ENCODE data around the gene CDS2.

DNA sequence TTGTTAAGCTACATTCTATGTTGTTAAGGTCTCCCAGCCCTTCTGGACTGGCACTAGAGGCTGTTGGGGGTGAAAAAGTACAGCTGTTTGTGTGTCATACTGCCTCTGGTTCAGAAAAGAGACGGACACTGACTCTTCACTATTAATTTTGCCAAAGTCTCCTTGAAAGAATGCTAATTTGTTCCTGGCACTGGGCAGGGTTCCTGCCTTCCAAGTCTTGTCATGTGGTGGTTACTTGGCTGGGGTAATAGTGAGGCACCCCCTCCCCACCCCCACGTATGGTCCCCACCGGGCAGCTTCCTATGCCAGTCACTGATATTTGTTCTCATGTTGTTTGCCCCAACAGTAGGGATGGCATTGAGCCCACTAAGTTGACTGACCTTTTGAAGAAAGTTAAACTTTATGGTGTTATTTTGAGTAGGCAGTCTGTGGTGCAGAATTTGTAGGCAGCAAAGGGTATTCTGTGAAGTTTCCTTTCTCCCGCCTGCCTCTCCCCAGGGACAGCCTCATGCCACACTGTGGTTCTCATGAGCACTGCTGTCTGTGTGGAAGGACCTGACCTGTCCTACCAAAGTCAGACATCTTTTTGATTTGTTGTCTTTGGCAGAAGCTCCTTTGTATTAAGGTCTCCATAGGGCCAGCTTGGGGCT is 8.7 kb downstream of the CDS2 start:
- no peak for TF ChIP-seq ESRRG (CRISPR knock-in tag; IDR thresholded peaks at IDR 0.05)
- no peak for TF ChIP-seq RARB (CRISPR knock-in tag; IDR thresholded peaks at IDR 0.05)
- no peak for TF ChIP-seq ZFP3 (CRISPR knock-in tag; IDR thresholded peaks at IDR 0.05)
- no peak for TF ChIP-seq TCF4 (CRISPR knock-in tag; IDR thresholded peaks at IDR 0.05; ENCODE audit: borderline replicate concordance)
- TF ChIP-seq PPARA (CRISPR knock-in tag; IDR thresholded peaks at IDR 0.05; ENCODE audit: borderline replicate concordance), result no peak
- TF ChIP-seq, protein P1, sequence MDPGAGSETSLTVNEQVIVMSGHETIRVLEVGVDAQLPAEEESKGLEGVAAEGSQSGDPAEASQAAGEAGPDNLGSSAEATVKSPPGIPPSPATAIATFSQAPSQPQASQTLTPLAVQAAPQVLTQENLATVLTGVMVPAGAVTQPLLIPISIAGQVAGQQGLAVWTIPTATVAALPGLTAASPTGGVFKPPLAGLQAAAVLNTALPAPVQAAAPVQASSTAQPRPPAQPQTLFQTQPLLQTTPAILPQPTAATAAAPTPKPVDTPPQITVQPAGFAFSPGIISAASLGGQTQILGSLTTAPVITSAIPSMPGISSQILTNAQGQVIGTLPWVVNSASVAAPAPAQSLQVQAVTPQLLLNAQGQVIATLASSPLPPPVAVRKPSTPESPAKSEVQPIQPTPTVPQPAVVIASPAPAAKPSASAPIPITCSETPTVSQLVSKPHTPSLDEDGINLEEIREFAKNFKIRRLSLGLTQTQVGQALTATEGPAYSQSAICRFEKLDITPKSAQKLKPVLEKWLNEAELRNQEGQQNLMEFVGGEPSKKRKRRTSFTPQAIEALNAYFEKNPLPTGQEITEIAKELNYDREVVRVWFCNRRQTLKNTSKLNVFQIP (CRISPR knock-in tag; IDR thresholded peaks at IDR 0.05; ENCODE audit: borderline replicate concordance, low read depth), result no peak
- TF ChIP-seq, protein P2, sequence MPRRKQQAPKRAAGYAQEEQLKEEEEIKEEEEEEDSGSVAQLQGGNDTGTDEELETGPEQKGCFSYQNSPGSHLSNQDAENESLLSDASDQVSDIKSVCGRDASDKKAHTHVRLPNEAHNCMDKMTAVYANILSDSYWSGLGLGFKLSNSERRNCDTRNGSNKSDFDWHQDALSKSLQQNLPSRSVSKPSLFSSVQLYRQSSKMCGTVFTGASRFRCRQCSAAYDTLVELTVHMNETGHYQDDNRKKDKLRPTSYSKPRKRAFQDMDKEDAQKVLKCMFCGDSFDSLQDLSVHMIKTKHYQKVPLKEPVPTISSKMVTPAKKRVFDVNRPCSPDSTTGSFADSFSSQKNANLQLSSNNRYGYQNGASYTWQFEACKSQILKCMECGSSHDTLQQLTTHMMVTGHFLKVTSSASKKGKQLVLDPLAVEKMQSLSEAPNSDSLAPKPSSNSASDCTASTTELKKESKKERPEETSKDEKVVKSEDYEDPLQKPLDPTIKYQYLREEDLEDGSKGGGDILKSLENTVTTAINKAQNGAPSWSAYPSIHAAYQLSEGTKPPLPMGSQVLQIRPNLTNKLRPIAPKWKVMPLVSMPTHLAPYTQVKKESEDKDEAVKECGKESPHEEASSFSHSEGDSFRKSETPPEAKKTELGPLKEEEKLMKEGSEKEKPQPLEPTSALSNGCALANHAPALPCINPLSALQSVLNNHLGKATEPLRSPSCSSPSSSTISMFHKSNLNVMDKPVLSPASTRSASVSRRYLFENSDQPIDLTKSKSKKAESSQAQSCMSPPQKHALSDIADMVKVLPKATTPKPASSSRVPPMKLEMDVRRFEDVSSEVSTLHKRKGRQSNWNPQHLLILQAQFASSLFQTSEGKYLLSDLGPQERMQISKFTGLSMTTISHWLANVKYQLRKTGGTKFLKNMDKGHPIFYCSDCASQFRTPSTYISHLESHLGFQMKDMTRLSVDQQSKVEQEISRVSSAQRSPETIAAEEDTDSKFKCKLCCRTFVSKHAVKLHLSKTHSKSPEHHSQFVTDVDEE (CRISPR knock-in tag; IDR thresholded peaks at IDR 0.05), result no peak
- no peak for TF ChIP-seq TOX (CRISPR knock-in tag; IDR thresholded peaks at IDR 0.05; ENCODE audit: borderline replicate concordance)

Measured in SK-N-SH treated with all-trans-retinoic acid at 6 μM for 48 hours (cell line).